Measurements from ENCODE around the gene PSG1.
"Not testable (repeated sequence)": the region's sequence is repeated elsewhere in the genome, so short reads cannot be mapped to it uniquely, and the experiment has no call there.

The PSG1 gene

DNA sequence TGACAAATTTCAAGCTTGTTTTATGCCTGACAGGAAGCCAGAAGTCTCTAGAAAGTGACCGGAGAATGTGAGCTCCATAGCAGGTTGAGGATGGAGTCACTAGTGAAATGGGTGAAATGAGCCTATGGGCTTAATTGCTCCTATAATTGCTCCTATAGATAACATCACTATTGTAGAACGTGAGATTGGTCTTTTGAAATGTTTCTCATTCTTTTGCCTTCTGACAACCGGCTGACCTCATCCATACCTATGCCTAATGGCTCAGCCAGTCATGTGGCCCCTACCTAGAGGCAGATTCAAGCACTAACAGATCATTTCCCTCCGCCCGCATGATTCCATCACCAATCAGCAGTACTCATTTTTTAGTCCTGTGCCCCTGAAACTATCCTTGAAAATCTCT, 34.0 kb upstream of the PSG1 start:
- H3K9ac ChIP-seq (ENCODE audit: low read depth in 1 of 2, low read length in 2 of 2); H3K4me3 ChIP-seq (ENCODE audit: low read depth in 1 of 2, low read length in 2 of 2); H3K36me3 ChIP-seq (ENCODE audit: control insufficient read depth in 1 of 2, insufficient read depth in 2 of 2, low read length in 2 of 2); H3K9me3 ChIP-seq (ENCODE audit: control insufficient read depth in 1 of 2, low read length in 2 of 2); H3K27me3 ChIP-seq (ENCODE audit: control insufficient read depth in 1 of 2, insufficient read depth in 2 of 2, low read length in 2 of 2); H3K27ac ChIP-seq (ENCODE audit: low read depth, low read length); H3K4me1 ChIP-seq (ENCODE audit: control insufficient read depth in 1 of 2, insufficient read depth in 2 of 2, low read length in 2 of 2): not testable (repeated sequence)

DNA sequence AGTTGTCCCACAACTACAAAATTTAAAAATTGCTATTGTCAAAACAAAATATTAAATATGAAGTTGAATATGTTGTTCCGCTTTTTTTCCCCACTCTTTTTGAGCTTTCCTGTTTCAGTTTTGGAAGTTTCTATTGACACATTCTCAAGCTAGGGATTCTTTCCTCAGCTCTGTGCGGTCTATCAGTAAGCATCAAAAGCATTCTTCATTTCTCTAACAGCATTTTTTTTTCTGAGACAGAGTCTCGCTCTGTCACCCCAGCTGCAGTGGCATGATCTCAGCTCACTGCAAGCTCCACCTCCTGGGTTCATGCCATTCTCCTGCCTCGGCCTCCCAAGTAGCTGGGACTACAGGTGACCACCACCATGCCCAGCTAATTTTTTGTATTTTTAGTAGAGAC, 33.4 kb upstream of the PSG1 start:
- not testable (repeated sequence) for H3K9ac ChIP-seq (ENCODE audit: low read depth in 1 of 2, low read length in 2 of 2); H3K36me3 ChIP-seq (ENCODE audit: control insufficient read depth in 1 of 2, insufficient read depth in 2 of 2, low read length in 2 of 2); H3K9me3 ChIP-seq (ENCODE audit: control insufficient read depth in 1 of 2, low read length in 2 of 2); H3K4me3 ChIP-seq (ENCODE audit: low read depth in 1 of 2, low read length in 2 of 2); H3K4me1 ChIP-seq (ENCODE audit: control insufficient read depth in 1 of 2, insufficient read depth in 2 of 2, low read length in 2 of 2); H3K27ac ChIP-seq (ENCODE audit: low read depth, low read length); H3K27me3 ChIP-seq (ENCODE audit: control insufficient read depth in 1 of 2, insufficient read depth in 2 of 2, low read length in 2 of 2)

DNA sequence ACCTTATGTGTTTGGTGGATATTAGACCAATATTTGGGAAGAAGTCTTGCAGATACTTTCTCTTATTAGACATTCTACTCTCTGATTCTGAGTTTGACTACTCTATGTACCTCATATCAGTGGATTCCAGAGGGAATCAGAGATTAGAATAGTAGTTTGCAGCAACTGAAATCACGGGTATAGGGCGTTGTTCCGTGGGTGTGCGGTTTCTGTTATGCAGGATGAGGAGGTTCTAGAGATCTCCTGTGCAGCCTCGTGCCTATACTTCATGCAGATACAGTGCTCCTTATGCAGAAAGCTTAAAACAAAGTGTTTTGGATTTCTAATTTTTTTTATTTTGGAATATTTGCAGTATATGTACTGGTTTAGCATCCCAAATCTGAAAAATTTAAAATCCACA, 32.2 kb upstream of the PSG1 start:
- H3K9ac ChIP-seq (ENCODE audit: low read depth in 1 of 2, low read length in 2 of 2); H3K4me1 ChIP-seq (ENCODE audit: control insufficient read depth in 1 of 2, insufficient read depth in 2 of 2, low read length in 2 of 2); H3K36me3 ChIP-seq (ENCODE audit: control insufficient read depth in 1 of 2, insufficient read depth in 2 of 2, low read length in 2 of 2); H3K27me3 ChIP-seq (ENCODE audit: control insufficient read depth in 1 of 2, insufficient read depth in 2 of 2, low read length in 2 of 2); H3K9me3 ChIP-seq (ENCODE audit: control insufficient read depth in 1 of 2, low read length in 2 of 2); H3K4me3 ChIP-seq (ENCODE audit: low read depth in 1 of 2, low read length in 2 of 2); H3K27ac ChIP-seq (ENCODE audit: low read depth, low read length): not testable (repeated sequence)

DNA sequence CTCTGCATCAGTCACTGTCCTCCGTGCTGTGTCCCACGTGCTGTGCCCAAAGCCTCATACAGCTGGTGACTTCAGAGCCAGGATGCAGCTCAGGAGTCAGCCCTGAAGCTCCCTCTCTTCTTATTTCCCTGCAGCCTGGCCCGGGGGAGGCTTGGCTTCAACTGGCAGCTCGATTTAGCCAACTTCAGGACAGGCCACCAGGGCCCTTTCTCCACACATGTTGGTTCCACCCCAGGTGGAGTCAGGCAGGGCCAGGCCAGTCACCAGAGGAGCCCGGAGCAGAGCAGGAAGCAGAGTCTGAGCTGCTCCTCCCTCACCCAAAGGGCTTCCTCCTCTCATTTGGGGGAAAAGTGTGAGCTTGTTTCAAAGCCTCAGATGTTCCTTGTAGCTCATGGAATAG, 26.6 kb upstream of the PSG1 start:
- H3K27ac ChIP-seq (ENCODE audit: low read depth, low read length); H3K4me1 ChIP-seq (ENCODE audit: control insufficient read depth in 1 of 2, insufficient read depth in 2 of 2, low read length in 2 of 2); H3K4me3 ChIP-seq (ENCODE audit: low read depth in 1 of 2, low read length in 2 of 2); H3K9me3 ChIP-seq (ENCODE audit: control insufficient read depth in 1 of 2, low read length in 2 of 2); H3K27me3 ChIP-seq (ENCODE audit: control insufficient read depth in 1 of 2, insufficient read depth in 2 of 2, low read length in 2 of 2); H3K36me3 ChIP-seq (ENCODE audit: control insufficient read depth in 1 of 2, insufficient read depth in 2 of 2, low read length in 2 of 2); H3K9ac ChIP-seq (ENCODE audit: low read depth in 1 of 2, low read length in 2 of 2): not testable (repeated sequence)

DNA sequence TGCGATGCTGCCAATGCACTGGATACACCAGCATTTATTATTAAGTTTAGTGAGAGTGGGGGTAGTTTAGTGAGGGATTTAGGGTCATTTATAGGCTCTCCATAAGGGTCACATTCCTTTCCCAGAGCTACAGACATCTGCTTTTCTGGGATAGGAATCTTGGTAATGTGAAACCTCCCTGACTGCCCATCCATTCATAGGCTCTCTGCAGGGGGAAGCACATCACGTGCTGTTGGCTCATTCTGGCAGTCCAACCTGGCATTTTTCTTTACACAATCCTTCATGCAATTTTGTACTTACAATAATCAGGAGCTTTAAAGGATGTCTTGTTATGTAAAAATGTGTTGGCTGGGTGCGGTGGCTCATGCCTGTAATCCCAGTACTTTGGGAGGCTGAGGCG, 21.0 kb upstream of the PSG1 start:
- H3K27me3 ChIP-seq (ENCODE audit: control insufficient read depth in 1 of 2, insufficient read depth in 2 of 2, low read length in 2 of 2); H3K4me1 ChIP-seq (ENCODE audit: control insufficient read depth in 1 of 2, insufficient read depth in 2 of 2, low read length in 2 of 2); H3K4me3 ChIP-seq (ENCODE audit: low read depth in 1 of 2, low read length in 2 of 2); H3K27ac ChIP-seq (ENCODE audit: low read depth, low read length); H3K9me3 ChIP-seq (ENCODE audit: control insufficient read depth in 1 of 2, low read length in 2 of 2); H3K9ac ChIP-seq (ENCODE audit: low read depth in 1 of 2, low read length in 2 of 2); H3K36me3 ChIP-seq (ENCODE audit: control insufficient read depth in 1 of 2, insufficient read depth in 2 of 2, low read length in 2 of 2): not testable (repeated sequence)

DNA sequence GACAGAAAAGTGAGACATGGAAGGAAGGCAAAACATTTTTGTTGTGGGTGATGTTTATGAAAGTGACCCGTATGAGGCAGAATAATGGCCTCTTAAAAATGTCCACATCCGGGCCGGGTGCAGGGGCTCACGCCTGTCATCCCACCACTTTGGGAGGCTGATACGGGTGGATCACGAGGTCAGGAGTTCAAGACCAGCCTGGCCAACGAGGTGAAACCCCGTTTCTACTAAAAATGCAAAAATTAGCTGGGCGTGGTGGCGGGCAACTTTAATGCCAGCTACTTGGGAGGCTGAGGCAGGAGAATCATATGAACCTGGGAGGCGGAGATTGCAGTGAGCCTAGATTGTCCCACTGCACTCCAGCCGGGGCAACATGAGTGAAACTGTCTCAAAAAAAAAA, 20.2 kb upstream of the PSG1 start:
- H3K27me3 ChIP-seq (ENCODE audit: control insufficient read depth in 1 of 2, insufficient read depth in 2 of 2, low read length in 2 of 2); H3K9me3 ChIP-seq (ENCODE audit: control insufficient read depth in 1 of 2, low read length in 2 of 2); H3K4me1 ChIP-seq (ENCODE audit: control insufficient read depth in 1 of 2, insufficient read depth in 2 of 2, low read length in 2 of 2); H3K36me3 ChIP-seq (ENCODE audit: control insufficient read depth in 1 of 2, insufficient read depth in 2 of 2, low read length in 2 of 2); H3K27ac ChIP-seq (ENCODE audit: low read depth, low read length); H3K9ac ChIP-seq (ENCODE audit: low read depth in 1 of 2, low read length in 2 of 2); H3K4me3 ChIP-seq (ENCODE audit: low read depth in 1 of 2, low read length in 2 of 2): not testable (repeated sequence)

DNA sequence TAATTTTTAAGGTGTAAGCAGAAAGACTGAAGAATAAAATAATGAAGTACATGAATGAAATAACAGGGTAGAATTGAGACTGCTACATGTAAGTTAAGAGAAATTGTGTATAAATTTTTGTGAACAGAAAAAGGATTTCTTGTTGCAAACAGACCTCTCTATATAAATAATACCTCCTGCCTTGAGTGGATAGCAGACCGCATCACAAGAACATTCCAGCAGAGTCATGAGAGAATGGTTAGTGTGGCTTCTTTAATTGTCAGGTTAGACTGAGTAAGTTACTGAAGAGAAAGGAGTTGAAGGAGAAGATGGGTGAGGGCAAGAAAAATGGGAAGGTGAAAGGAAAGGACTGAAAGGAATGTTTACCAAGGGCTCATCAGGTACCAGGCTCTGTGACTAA, 19.6 kb upstream of the PSG1 start:
- H3K4me3 ChIP-seq (ENCODE audit: low read depth in 1 of 2, low read length in 2 of 2): not testable (repeated sequence)

DNA sequence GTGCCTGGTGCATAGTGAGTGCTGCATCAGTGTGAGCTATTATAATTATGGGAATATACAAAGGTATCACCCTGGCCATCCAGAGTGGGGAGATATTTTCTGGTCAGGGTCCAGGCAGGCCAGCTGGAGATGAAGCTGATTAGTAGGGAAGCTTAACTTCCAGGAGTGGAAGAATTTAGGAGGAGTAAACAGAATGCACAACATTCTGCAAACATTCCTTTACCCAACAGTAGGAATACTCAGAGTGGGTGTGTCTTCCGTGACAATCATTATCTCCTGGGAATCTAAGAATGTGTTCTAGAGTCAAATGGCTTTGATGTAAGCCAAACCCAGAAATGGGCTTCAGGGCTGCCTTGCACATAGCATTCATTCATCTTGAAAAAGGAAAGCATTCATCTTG, 19.1 kb upstream of the PSG1 start:
- H3K36me3 ChIP-seq (ENCODE audit: control insufficient read depth in 1 of 2, insufficient read depth in 2 of 2, low read length in 2 of 2); H3K4me3 ChIP-seq (ENCODE audit: low read depth in 1 of 2, low read length in 2 of 2); H3K9me3 ChIP-seq (ENCODE audit: control insufficient read depth in 1 of 2, low read length in 2 of 2); H3K4me1 ChIP-seq (ENCODE audit: control insufficient read depth in 1 of 2, insufficient read depth in 2 of 2, low read length in 2 of 2); H3K27ac ChIP-seq (ENCODE audit: low read depth, low read length); H3K9ac ChIP-seq (ENCODE audit: low read depth in 1 of 2, low read length in 2 of 2); H3K27me3 ChIP-seq (ENCODE audit: control insufficient read depth in 1 of 2, insufficient read depth in 2 of 2, low read length in 2 of 2): not testable (repeated sequence)

More for the DNA sequence above, 19.6 kb upstream of the PSG1 start:
- H3K9me3 ChIP-seq (ENCODE audit: control insufficient read depth in 1 of 2, low read length in 2 of 2); H3K36me3 ChIP-seq (ENCODE audit: control insufficient read depth in 1 of 2, insufficient read depth in 2 of 2, low read length in 2 of 2); H3K27ac ChIP-seq (ENCODE audit: low read depth, low read length); H3K4me1 ChIP-seq (ENCODE audit: control insufficient read depth in 1 of 2, insufficient read depth in 2 of 2, low read length in 2 of 2); H3K27me3 ChIP-seq (ENCODE audit: control insufficient read depth in 1 of 2, insufficient read depth in 2 of 2, low read length in 2 of 2); H3K9ac ChIP-seq (ENCODE audit: low read depth in 1 of 2, low read length in 2 of 2): not testable (repeated sequence)

DNA sequence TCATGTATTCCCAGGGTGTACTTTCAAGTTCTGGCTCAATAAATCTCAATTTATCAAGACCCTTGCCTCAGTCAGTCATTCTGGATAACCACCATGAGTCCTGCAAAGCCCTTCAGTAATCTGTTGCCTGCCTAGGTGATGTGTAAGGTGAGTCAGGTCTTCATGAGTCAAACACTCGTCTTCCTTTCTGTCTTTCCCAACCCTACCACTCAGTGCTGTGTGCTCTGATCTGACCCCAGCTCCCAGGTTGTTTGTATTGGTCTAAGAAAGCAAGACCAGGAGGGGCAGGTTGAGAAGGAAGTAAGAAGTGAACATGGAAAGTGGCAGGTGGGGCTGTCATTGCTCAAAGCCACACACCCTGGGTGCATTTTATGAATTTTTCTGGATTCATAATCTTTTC, 18.2 kb upstream of the PSG1 start:
- H3K27me3 ChIP-seq (ENCODE audit: control insufficient read depth in 1 of 2, insufficient read depth in 2 of 2, low read length in 2 of 2); H3K9ac ChIP-seq (ENCODE audit: low read depth in 1 of 2, low read length in 2 of 2); H3K36me3 ChIP-seq (ENCODE audit: control insufficient read depth in 1 of 2, insufficient read depth in 2 of 2, low read length in 2 of 2); H3K4me3 ChIP-seq (ENCODE audit: low read depth in 1 of 2, low read length in 2 of 2); H3K27ac ChIP-seq (ENCODE audit: low read depth, low read length); H3K9me3 ChIP-seq (ENCODE audit: control insufficient read depth in 1 of 2, low read length in 2 of 2); H3K4me1 ChIP-seq (ENCODE audit: control insufficient read depth in 1 of 2, insufficient read depth in 2 of 2, low read length in 2 of 2): not testable (repeated sequence)

DNA sequence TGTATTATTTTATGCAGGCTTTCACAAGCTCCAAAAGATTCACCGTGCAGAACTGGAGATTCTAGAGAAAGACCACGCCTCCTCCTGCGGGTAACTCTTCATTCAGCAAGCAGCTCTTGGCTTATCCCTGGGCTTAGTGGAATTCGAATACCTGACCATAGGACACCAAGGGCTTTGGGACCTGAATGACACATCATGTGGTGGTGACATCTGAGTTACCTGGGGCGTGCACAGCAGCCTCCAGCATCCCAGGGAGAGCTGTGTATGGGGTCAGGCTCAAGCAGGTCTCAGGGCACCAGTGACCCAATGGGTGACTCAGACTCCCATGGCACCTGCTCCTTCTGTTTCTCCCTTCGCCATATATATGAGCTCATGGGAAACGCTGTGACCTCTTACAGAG, 10.9 kb upstream of the PSG1 start:
- H3K4me1 ChIP-seq (ENCODE audit: control insufficient read depth in 1 of 2, insufficient read depth in 2 of 2, low read length in 2 of 2); H3K4me3 ChIP-seq (ENCODE audit: low read depth in 1 of 2, low read length in 2 of 2); H3K27ac ChIP-seq (ENCODE audit: low read depth, low read length); H3K9ac ChIP-seq (ENCODE audit: low read depth in 1 of 2, low read length in 2 of 2); H3K9me3 ChIP-seq (ENCODE audit: control insufficient read depth in 1 of 2, low read length in 2 of 2); H3K27me3 ChIP-seq (ENCODE audit: control insufficient read depth in 1 of 2, insufficient read depth in 2 of 2, low read length in 2 of 2); H3K36me3 ChIP-seq (ENCODE audit: control insufficient read depth in 1 of 2, insufficient read depth in 2 of 2, low read length in 2 of 2): not testable (repeated sequence)

DNA sequence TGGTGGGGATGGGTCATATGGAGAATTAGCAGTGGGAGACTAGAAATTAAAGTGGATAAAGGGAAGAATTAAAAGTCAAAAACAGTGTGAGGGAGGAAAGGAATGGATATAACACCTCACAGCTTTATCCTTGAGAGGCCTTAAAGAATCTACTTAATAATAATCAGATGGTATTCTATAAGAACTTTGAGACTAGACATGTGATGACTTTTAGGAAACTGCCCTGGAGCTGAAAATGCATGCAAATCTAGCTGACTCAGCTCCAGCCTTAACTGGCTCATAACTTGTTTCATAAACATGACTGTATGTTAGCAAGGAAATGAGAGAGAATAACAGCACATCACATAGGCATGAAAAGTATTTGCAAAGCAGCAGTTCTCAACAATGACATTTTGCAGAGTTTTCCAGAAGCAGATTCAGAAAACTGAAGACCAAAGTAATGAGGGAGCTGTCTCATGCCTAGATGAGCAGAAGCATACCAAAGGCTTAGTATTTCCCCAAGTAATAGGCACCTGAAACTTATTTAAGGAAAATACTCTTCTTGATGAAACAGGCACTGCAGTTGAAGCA, 8.4 kb upstream of the PSG1 start:
- not testable (repeated sequence) for H3K9me3 ChIP-seq (ENCODE audit: control insufficient read depth in 1 of 2, low read length in 2 of 2); H3K36me3 ChIP-seq (ENCODE audit: control insufficient read depth in 1 of 2, insufficient read depth in 2 of 2, low read length in 2 of 2); H3K9ac ChIP-seq (ENCODE audit: low read depth in 1 of 2, low read length in 2 of 2); H3K27me3 ChIP-seq (ENCODE audit: control insufficient read depth in 1 of 2, insufficient read depth in 2 of 2, low read length in 2 of 2); H3K4me1 ChIP-seq (ENCODE audit: control insufficient read depth in 1 of 2, insufficient read depth in 2 of 2, low read length in 2 of 2); H3K4me3 ChIP-seq (ENCODE audit: low read depth in 1 of 2, low read length in 2 of 2); H3K27ac ChIP-seq (ENCODE audit: low read depth, low read length)

Measured in duodenal mucosa (tissue), 2 donors.